Lung (tissue), 12 donors: ENCODE measurements around the gene DTL. TPM values are rescaled to one million over a fixed set of nuclear protein-coding genes. Genes with fewer than 3 reads are reported as not detected.

Experiments used
- ATAC-seq: fragments of 200-7000 bp; cut with Tn5 transposase; one replicate; pipeline ENCODE4 v1.9.1; 2020; ENCODE audit warnings: moderate number of reproducible peaks; ENCODE audit not compliant: insufficient read depth, low FRiP score
- DNase-seq, 3 donors: peaks; one replicate each; pipeline ENCODE4 v3.0.0-alpha.2; 2013 to 2017
- H3K27ac ChIP-seq, 2 donors: one replicate each; pipeline ENCODE4 v1.5.1; 2013; ENCODE audit warnings: mild to moderate bottlenecking in 2 of 2, moderate library complexity in 2 of 2, control low read depth in 1 of 2, inconsistent platforms in 1 of 2, low read depth in 1 of 2, low read length in 1 of 2
- H3K27me3 ChIP-seq, 3 donors: one replicate each; pipeline ENCODE4 v1.5.1; 2013; ENCODE audit warnings: low read length in 2 of 3; ENCODE audit not compliant: control insufficient read depth in 3 of 3, insufficient read depth in 3 of 3
- H3K36me3 ChIP-seq, 4 donors: one replicate each; pipeline ENCODE4 v1.5.1; 2013; ENCODE audit warnings: low read length in 4 of 4, mild to moderate bottlenecking in 1 of 4, moderate library complexity in 1 of 4; ENCODE audit not compliant: control insufficient read depth in 4 of 4, insufficient read depth in 4 of 4
- H3K4me1 ChIP-seq, 5 donors: one replicate each; pipeline ENCODE4 v1.5.1; 2013; ENCODE audit warnings: low read length in 5 of 5, mild to moderate bottlenecking in 2 of 5, moderate library complexity in 1 of 5; ENCODE audit not compliant: control insufficient read depth in 5 of 5, insufficient read depth in 5 of 5
- H3K4me3 ChIP-seq: one replicate; pipeline ENCODE4 v1.5.1; 2013; ENCODE audit warnings: mild to moderate bottlenecking, control low read depth, moderate library complexity
- H3K9ac ChIP-seq, 2 donors: one replicate each; pipeline ENCODE4 v1.5.1; 2013; ENCODE audit warnings: low read length in 2 of 2, control low read depth in 1 of 2; ENCODE audit not compliant: insufficient read depth in 1 of 2
- H3K9me3 ChIP-seq, 4 donors: one replicate each; pipeline ENCODE4 v1.5.1; 2013; ENCODE audit warnings: low read length in 3 of 4, mild to moderate bottlenecking in 1 of 4, moderate library complexity in 1 of 4; ENCODE audit not compliant: control insufficient read depth in 4 of 4, insufficient read depth in 3 of 4
- CTCF ChIP-seq: IDR thresholded peaks from 2 replicates; pipeline ENCODE4 v1.5.1; 2012; ENCODE audit warnings: mild to moderate bottlenecking; ENCODE audit errors: control extremely low read depth, extremely low read depth
- WGBS, 2 donors: extraction: QIAGEN DNeasy Blood & Tissue Kit; methylation state at CpG; one replicate each; pipeline ENCODE4 v1.1.7; 2013; 5-methylcytosine and 5-hydroxymethylcytosine counted together
- polyA plus RNA-seq, 2 donors: library from polyadenylated mRNA; stranded (reverse); fragments of 200-250 nt; gene quantifications; one replicate each; pipeline ENCODE4 v1.2.1, GENCODE V29; 2013
- total RNA-seq, 2 donors: library from RNA; depleted of rRNA in 1 of 2; stranded (reverse); fragments of >200 nt in 1 of 2; gene quantifications; one replicate each; pipeline ENCODE4 v1.2.1, GENCODE V29; 2014 to 2021
- donor health status: control.
- donor health status: control.
- donor health status: Bipolar disorder and iron deficiency.
- donor health status: healthy.
- donor health status: DM: yes; HTN: yes; CAD: no.

DTL gene
- total and polyA plus RNA-seq, 4 donors = 1.1 to 27.8 (median 3.4) TPM

GRCh38 chr1:212082765-212083406 lies 47.3 kb downstream of the DTL start:
- DNase-seq (no peak), ATAC-seq (no peak)
- no peak overlapping the region for H3K27ac ChIP-seq
- WGBS, 2 donors = 98 to 99% methylated on average over 2 of the region's 2 CpGs
- H3K27me3 ChIP-seq = no peaks in the 10 kb centered on the region
- peaks cover 0 to 5% (median 4%) of the 10 kb centered on the region in 5 donors for H3K4me1 ChIP-seq
- H3K9ac ChIP-seq = no peak overlapping the region
- H3K4me3 ChIP-seq = no peak overlapping the region
- TF ChIP-seq CTCF = no peak
- H3K9me3 ChIP-seq = no peaks in the 10 kb centered on the region
- H3K36me3 ChIP-seq = peaks cover 0 to 16% (median 3%) of the 10 kb centered on the region in 4 donors

GRCh38 chr1:212089560-212090163 lies 54.1 kb downstream of the DTL start:
- TF ChIP-seq CTCF = no peak
- Histone ChIP-seq H3K4me1 (peaks cover 0 to 13% (median 6%) of the 10 kb centered on the region in 5 donors), H3K27ac (peak overlapping the region in 1 of 2 donors; percentile 53), H3K27me3 (no peaks in the 10 kb centered on the region), H3K9me3 (no peaks in the 10 kb centered on the region), H3K36me3 (no peaks in the 10 kb centered on the region), H3K9ac (no peak overlapping the region), H3K4me3 (no peak overlapping the region)
- WGBS, 2 donors = 40 to 67% methylated on average over 3 of the region's 3 CpGs
- DNase-seq (no peak), ATAC-seq (no peak)

GRCh38 chr1:212091438-212092121 lies 56.0 kb downstream of the DTL start:
- Histone ChIP-seq H3K27me3 (no peaks in the 10 kb centered on the region), H3K9ac (no peak overlapping the region), H3K4me1 (peaks cover 0 to 13% (median 6%) of the 10 kb centered on the region in 5 donors), H3K9me3 (no peaks in the 10 kb centered on the region), H3K27ac (no peak overlapping the region), H3K36me3 (no peaks in the 10 kb centered on the region), H3K4me3 (no peak overlapping the region)
- ATAC-seq (no peak), DNase-seq (no peak)
- 82 to 91% methylated on average over 6 of the region's 6 CpGs for WGBS, 2 donors
- TF ChIP-seq CTCF = no peak
